GM12892 (cell line): ENCODE measurements around the gene FBXL14.

Experiments
- DNase-seq: peaks from one replicate; pipeline ENCODE4 v3.0.0; 2011; ENCODE audit not compliant: insufficient read length
- FAIRE-seq: peaks from 2 replicates; lab custom pipeline; 2011; peaks lifted over from hg19 to GRCh38; lab: Jason Lieb, UNC
- POLR2A ChIP-seq: IDR thresholded peaks from 2 replicates; pipeline ENCODE4 v1.6.1; 2011; ENCODE audit warnings: low read depth, low read length, control low read depth
- POLR2AphosphoS5 ChIP-seq: IDR thresholded peaks from 2 replicates; pipeline ENCODE4 v1.6.1; 2011; ENCODE audit warnings: low read depth, low read length, control low read depth
- TAF1 ChIP-seq: IDR thresholded peaks from 2 replicates; pipeline ENCODE4 v1.6.1; 2011; ENCODE audit warnings: low read depth, mild to moderate bottlenecking, control low read depth, low read length, borderline replicate concordance

The FBXL14 gene

GRCh38 chr12:1534748-1535147, 59.6 kb downstream of the FBXL14 start:
- FAIRE-seq, result peak; percentile 92
- TF ChIP-seq POLR2A, result no peak
- TF ChIP-seq POLR2AphosphoS5, result no peak
- no peak for TF ChIP-seq TAF1

GRCh38 chr12:1533602-1534304, 60.6 kb downstream of the FBXL14 start:
- TF ChIP-seq POLR2A, result no peak
- no peak for TF ChIP-seq POLR2AphosphoS5
- no peak; the same call in 1 of the 2 replicates for TF ChIP-seq TAF1
- DNase-seq, result peak; percentile 58
- peak; percentile 96 for FAIRE-seq

More at GRCh38 chr12:1534748-1535147, 59.6 kb downstream of the FBXL14 start:
- DNase-seq, result no peak

GRCh38 chr12:1533205-1533601, 61.2 kb downstream of the FBXL14 start:
- no peak for FAIRE-seq
- TF ChIP-seq TAF1 (no peak), POLR2A (no peak), POLR2AphosphoS5 (no peak)
- no peak for DNase-seq

- FAIRE-seq, result no peak
- no peak for DNase-seq
- no peak for TF ChIP-seq POLR2A
- TF ChIP-seq TAF1, result no peak
- no peak for TF ChIP-seq POLR2AphosphoS5
Measured at GRCh38 chr12:1532375-1533165, 61.8 kb downstream of the FBXL14 start.

GRCh38 chr12:1531654-1532374, 62.6 kb downstream of the FBXL14 start:
- FAIRE-seq, result peak; percentile 92
- DNase-seq, result no peak
- TF ChIP-seq POLR2AphosphoS5 (no peak), TAF1 (no peak), POLR2A (peak; percentile 61; the same call in 1 of the 2 replicates)

- FAIRE-seq (no peak), DNase-seq (no peak)
- no peak for TF ChIP-seq POLR2AphosphoS5
- no peak for TF ChIP-seq POLR2A
- no peak for TF ChIP-seq TAF1
Measured at GRCh38 chr12:1531153-1531653, 63.2 kb downstream of the FBXL14 start.

- FAIRE-seq (no peak), DNase-seq (no peak)
- TF ChIP-seq POLR2AphosphoS5, result no peak
- TF ChIP-seq TAF1, result no peak
- no peak for TF ChIP-seq POLR2A
Measured at GRCh38 chr12:1530592-1531152, 63.7 kb downstream of the FBXL14 start.

- TF ChIP-seq TAF1 (no peak), POLR2AphosphoS5 (no peak), POLR2A (no peak)
- peak; percentile 81 for FAIRE-seq
- DNase-seq, result no peak
Measured at GRCh38 chr12:1529862-1530591, 64.4 kb downstream of the FBXL14 start.

GRCh38 chr12:1529228-1529861, 65.0 kb downstream of the FBXL14 start:
- TF ChIP-seq TAF1 (no peak), POLR2A (no peak), POLR2AphosphoS5 (no peak)
- FAIRE-seq, result peak; percentile 40

GRCh38 chr12:1528791-1529190, 65.6 kb downstream of the FBXL14 start:
- DNase-seq (no peak), FAIRE-seq (peak; percentile 38)
- no peak for TF ChIP-seq POLR2AphosphoS5
- TF ChIP-seq TAF1, result no peak
- no peak for TF ChIP-seq POLR2A

More at GRCh38 chr12:1529228-1529861, 65.0 kb downstream of the FBXL14 start:
- no peak for DNase-seq
